ENCODE results near the gene KIZ. TPM values are rescaled to one million over a fixed set of nuclear protein-coding genes. Genes with fewer than 3 reads are reported as not detected.

The KIZ gene
- total RNA-seq, 1 experiment from 2014 or later, result 43.6 TPM

DNA sequence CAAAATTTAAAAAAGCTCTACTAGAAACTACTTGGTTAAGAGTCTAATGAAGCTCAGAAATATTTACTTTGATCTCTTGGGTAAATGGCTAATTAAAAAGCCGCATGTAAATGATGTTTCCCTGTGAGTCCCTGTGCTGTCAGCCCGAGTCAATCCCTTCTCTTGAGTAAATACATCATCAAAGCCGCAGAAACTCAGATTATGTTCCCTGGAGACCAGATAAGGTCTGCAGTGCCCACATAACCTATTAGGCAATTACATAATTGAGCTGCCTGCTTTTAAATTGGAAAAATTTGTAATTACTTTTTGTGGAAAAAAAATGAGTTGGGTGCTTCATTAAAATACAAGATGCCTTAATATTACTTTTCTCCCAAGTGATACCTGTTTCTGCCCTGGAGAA, 83.1 kb downstream of the KIZ start:
- TF ChIP-seq ZNF138 (CRISPR knock-in tag; conservative IDR thresholded peaks at IDR 0.05), result no peak
- TF ChIP-seq ZNF423 (CRISPR knock-in tag; IDR thresholded peaks at IDR 0.05), result no peak
- TF ChIP-seq, protein P1, sequence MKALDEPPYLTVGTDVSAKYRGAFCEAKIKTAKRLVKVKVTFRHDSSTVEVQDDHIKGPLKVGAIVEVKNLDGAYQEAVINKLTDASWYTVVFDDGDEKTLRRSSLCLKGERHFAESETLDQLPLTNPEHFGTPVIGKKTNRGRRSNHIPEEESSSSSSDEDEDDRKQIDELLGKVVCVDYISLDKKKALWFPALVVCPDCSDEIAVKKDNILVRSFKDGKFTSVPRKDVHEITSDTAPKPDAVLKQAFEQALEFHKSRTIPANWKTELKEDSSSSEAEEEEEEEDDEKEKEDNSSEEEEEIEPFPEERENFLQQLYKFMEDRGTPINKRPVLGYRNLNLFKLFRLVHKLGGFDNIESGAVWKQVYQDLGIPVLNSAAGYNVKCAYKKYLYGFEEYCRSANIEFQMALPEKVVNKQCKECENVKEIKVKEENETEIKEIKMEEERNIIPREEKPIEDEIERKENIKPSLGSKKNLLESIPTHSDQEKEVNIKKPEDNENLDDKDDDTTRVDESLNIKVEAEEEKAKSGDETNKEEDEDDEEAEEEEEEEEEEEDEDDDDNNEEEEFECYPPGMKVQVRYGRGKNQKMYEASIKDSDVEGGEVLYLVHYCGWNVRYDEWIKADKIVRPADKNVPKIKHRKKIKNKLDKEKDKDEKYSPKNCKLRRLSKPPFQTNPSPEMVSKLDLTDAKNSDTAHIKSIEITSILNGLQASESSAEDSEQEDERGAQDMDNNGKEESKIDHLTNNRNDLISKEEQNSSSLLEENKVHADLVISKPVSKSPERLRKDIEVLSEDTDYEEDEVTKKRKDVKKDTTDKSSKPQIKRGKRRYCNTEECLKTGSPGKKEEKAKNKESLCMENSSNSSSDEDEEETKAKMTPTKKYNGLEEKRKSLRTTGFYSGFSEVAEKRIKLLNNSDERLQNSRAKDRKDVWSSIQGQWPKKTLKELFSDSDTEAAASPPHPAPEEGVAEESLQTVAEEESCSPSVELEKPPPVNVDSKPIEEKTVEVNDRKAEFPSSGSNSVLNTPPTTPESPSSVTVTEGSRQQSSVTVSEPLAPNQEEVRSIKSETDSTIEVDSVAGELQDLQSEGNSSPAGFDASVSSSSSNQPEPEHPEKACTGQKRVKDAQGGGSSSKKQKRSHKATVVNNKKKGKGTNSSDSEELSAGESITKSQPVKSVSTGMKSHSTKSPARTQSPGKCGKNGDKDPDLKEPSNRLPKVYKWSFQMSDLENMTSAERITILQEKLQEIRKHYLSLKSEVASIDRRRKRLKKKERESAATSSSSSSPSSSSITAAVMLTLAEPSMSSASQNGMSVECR (CRISPR knock-in tag; IDR thresholded peaks at IDR 0.05; ENCODE audit: borderline replicate concordance), result no peak
- TF ChIP-seq, protein P2, sequence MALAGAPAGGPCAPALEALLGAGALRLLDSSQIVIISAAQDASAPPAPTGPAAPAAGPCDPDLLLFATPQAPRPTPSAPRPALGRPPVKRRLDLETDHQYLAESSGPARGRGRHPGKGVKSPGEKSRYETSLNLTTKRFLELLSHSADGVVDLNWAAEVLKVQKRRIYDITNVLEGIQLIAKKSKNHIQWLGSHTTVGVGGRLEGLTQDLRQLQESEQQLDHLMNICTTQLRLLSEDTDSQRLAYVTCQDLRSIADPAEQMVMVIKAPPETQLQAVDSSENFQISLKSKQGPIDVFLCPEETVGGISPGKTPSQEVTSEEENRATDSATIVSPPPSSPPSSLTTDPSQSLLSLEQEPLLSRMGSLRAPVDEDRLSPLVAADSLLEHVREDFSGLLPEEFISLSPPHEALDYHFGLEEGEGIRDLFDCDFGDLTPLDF (CRISPR knock-in tag; IDR thresholded peaks at IDR 0.05), result no peak
- TF ChIP-seq NFATC4 (CRISPR knock-in tag; IDR thresholded peaks at IDR 0.05), result no peak
- TF ChIP-seq TCF7 (CRISPR knock-in tag; IDR thresholded peaks at IDR 0.05; ENCODE audit: low read depth), result no peak
- TF ChIP-seq ELF4 (CRISPR knock-in tag; IDR thresholded peaks at IDR 0.05; ENCODE audit: low read depth), result no peak
- TF ChIP-seq SMAD4 (CRISPR knock-in tag; IDR thresholded peaks at IDR 0.05), result no peak
- TF ChIP-seq, protein P3, sequence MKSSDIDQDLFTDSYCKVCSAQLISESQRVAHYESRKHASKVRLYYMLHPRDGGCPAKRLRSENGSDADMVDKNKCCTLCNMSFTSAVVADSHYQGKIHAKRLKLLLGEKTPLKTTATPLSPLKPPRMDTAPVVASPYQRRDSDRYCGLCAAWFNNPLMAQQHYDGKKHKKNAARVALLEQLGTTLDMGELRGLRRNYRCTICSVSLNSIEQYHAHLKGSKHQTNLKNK (CRISPR knock-in tag; IDR thresholded peaks at IDR 0.05), result no peak
- TF ChIP-seq, protein P4, sequence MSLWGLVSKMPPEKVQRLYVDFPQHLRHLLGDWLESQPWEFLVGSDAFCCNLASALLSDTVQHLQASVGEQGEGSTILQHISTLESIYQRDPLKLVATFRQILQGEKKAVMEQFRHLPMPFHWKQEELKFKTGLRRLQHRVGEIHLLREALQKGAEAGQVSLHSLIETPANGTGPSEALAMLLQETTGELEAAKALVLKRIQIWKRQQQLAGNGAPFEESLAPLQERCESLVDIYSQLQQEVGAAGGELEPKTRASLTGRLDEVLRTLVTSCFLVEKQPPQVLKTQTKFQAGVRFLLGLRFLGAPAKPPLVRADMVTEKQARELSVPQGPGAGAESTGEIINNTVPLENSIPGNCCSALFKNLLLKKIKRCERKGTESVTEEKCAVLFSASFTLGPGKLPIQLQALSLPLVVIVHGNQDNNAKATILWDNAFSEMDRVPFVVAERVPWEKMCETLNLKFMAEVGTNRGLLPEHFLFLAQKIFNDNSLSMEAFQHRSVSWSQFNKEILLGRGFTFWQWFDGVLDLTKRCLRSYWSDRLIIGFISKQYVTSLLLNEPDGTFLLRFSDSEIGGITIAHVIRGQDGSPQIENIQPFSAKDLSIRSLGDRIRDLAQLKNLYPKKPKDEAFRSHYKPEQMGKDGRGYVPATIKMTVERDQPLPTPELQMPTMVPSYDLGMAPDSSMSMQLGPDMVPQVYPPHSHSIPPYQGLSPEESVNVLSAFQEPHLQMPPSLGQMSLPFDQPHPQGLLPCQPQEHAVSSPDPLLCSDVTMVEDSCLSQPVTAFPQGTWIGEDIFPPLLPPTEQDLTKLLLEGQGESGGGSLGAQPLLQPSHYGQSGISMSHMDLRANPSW (CRISPR knock-in tag; conservative IDR thresholded peaks at IDR 0.05; ENCODE audit: low read depth), result no peak
- TF ChIP-seq, protein P5, sequence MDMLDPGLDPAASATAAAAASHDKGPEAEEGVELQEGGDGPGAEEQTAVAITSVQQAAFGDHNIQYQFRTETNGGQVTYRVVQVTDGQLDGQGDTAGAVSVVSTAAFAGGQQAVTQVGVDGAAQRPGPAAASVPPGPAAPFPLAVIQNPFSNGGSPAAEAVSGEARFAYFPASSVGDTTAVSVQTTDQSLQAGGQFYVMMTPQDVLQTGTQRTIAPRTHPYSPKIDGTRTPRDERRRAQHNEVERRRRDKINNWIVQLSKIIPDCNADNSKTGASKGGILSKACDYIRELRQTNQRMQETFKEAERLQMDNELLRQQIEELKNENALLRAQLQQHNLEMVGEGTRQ (CRISPR knock-in tag; IDR thresholded peaks at IDR 0.05), result no peak
- TF ChIP-seq, protein P6, sequence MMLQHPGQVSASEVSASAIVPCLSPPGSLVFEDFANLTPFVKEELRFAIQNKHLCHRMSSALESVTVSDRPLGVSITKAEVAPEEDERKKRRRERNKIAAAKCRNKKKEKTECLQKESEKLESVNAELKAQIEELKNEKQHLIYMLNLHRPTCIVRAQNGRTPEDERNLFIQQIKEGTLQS (CRISPR knock-in tag; conservative IDR thresholded peaks at IDR 0.05), result no peak
- no peak for TF ChIP-seq ZNF232 (CRISPR knock-in tag; IDR thresholded peaks at IDR 0.05)
- TF ChIP-seq, protein P7, sequence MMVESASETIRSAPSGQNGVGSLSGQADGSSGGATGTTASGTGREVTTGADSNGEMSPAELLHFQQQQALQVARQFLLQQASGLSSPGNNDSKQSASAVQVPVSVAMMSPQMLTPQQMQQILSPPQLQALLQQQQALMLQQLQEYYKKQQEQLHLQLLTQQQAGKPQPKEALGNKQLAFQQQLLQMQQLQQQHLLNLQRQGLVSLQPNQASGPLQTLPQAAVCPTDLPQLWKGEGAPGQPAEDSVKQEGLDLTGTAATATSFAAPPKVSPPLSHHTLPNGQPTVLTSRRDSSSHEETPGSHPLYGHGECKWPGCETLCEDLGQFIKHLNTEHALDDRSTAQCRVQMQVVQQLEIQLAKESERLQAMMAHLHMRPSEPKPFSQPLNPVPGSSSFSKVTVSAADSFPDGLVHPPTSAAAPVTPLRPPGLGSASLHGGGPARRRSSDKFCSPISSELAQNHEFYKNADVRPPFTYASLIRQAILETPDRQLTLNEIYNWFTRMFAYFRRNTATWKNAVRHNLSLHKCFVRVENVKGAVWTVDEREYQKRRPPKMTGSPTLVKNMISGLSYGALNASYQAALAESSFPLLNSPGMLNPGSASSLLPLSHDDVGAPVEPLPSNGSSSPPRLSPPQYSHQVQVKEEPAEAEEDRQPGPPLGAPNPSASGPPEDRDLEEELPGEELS (CRISPR knock-in tag; IDR thresholded peaks at IDR 0.05), result no peak
- no peak for TF ChIP-seq ATF1 (CRISPR knock-in tag; IDR thresholded peaks at IDR 0.05)
- no peak for TF ChIP-seq FOXK1 (CRISPR knock-in tag; IDR thresholded peaks at IDR 0.05)
- TF ChIP-seq JAZF1 (CRISPR knock-in tag; IDR thresholded peaks at IDR 0.05), result no peak
- H3K27ac Mint-ChIP-seq, result no peak overlapping the region
- no peaks in the 10 kb centered on the region; the same call in 1 of the 2 replicates for H3K27me3 Mint-ChIP-seq (ENCODE audit: low read depth)
- H3K36me3 Mint-ChIP-seq, result peaks cover 15% of the 10 kb centered on the region
- peaks cover 41% of the 10 kb centered on the region for H3K4me1 Mint-ChIP-seq
- CTCF ChIA-PET, result no interaction called here
- peaks cover 3% of the 10 kb centered on the region; the same call in 1 of the 2 replicates for H3K9me3 Mint-ChIP-seq
- POLR2A ChIA-PET, result no interaction called here
- ATAC-seq (no peak), DNase-seq (ENCODE audit: low spot score) (no peak)
- no peak overlapping the region for H3K4me3 Mint-ChIP-seq
